HG02623 (cell line): ENCODE measurements around the gene OR51I2.

ENCODE experiments used
- ATAC-seq: cut with Tn5 transposase; IDR thresholded peaks from one replicate; pipeline ENCODE4 v1.9.1; 2021; ENCODE audit warnings: moderate library complexity; ENCODE audit not compliant: unreplicated experiment

Gene OR51I2

GRCh38 chr11:5505363-5506048 lies 56.4 kb downstream of the OR51I2 start:
- ATAC-seq: no peak
